NCI-H1105 (cell line): ENCODE data around the gene TTLL11.

ENCODE experiments used
- DNase-seq: peaks from one replicate; lab custom pipeline; 2025; lab: John Stamatoyannopoulos, UW

The TTLL11 gene

DNA sequence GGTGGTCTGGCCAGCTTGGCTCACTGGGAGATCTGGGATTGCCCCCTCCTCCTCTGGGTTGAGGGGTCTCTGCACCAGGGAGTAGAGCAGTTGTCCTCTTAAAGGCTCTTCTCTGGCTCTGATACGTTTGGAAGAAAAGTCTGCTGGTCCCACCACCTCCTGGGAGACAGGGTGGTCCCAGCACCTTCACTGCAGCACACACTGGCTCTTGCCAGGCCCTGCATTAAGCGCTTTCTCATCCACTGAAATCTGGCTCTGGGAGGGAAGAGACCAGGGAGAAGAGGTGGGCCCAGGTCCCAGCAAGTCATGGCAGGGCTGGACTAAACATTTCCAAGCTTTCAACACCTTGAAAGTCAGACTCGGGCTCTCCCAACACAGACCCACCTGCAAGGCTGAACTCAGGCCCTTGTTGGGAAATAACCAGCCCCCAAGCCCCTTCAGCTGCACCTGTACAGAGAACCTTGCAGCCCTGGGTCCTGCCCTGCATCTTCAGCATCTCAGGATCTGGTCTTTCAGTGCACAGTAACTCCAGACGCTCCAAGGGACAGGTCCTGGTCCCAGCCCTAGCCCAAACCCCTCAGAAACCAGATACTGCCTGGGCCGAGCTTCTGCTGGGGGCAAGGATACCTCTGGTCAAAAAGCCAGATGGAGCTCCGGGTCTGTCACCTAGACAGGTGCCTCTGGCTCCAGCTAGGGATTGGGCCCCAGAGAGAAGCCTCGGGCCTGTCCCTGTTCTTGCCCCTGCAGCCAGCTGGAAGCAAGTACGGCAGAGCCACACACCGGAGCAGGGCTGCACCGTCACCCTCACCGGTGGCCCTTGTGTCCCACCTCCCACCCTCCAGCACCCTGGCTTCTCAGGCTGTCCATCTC lies 307.2 kb downstream of the TTLL11 start:
- DNase-seq, result no peak

DNA sequence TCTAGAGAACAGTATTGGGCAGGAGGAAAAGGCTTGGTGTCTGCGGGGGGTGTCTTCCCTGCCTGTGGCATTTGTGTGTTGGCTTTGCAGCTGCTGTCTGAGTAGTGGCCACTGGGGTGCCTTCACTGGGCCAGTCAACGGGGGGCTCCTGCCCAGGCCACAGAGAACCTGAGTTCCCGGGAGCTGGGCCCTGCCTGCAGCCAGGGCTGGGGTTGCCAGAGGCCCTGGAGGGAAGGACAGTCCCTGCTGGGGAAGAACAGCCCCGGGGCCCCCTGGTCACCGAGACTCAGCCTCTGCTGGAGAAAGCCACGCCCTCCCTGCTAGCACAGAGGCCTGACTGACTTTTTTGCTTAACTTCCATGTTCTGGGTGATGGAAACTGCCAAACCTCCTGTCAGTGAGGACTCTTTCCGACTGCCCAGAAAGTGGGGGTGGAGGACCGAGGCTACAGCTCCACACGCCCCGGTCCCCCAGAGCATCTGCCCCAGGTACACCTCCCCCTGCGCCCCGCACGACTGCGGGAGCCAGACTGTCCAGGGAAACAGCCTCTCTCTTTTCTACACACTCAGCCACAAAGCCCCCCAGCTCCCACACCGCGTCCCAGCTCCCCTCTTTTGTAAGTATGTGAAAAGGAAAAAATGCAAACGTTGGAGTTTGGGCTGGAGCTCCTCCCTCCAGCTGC lies 308.2 kb downstream of the TTLL11 start:
- DNase-seq, result no peak

DNA sequence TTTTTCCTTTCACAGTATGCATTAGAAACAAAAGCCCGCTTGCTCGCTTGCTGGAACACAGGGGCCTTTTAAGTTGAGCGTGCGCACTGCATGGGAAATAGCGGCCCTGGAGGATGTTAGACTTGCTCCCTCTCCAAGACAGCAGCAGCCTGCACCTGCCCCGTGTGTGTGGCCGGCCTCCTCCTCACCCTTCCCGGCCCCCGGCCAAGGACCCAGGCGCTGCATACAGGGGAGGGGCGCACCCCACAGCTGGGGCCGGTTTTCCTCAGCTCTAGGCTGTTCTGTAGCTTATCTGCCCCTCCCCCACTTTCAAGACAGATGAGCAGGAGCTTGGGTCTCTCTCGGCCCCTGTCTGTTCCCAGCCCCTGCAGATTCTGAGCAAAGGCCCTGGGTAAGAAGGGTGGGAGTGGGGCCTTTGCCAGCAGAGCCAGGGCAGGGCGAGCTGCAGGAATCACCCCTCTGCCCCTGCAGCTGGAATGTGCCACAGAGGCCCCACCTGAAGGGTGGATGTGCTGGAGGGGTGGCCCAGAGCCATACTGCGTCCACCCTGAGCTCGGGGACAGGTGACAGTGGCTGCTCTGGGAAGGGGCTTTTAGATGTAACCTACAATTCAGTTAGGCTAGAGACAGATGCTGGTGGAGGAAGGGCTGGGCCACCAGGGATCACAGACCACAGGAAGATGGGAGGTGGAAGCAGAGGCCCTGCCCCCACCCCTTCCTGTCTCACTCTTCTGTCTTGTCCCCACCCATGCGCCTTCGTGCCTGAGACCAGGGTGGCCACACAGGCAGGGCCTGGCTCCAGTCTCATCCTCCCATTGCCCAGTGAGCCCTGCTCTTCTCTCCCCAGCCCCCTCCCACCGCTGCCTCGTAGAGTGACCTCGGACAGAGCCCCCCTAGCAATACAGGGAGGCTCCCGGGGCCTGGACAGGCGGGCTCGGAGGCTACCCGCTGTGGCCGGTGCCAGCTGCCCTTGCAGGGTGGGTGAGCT lies 309.3 kb downstream of the TTLL11 start:
- no peak for DNase-seq

DNA sequence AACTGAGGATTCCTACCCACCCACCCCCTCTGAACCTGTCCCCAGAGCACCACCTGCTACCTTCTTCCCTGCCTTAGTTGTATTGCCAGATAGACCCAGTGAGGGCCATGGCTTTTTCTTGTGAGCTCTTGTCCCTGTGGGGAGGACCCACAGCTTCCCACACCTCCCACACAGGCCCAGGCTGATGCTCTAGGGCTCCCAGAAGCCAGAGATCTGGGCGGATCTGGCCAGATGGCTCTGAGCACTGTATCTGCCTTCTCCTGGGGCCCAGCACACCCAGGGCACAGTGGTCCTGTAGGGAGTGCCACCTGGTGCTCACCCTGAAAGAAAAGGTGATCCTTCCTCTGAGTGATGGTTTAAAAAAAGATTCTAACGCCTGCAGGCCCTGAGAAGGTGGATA lies 310.0 kb downstream of the TTLL11 start:
- DNase-seq, result no peak

DNA sequence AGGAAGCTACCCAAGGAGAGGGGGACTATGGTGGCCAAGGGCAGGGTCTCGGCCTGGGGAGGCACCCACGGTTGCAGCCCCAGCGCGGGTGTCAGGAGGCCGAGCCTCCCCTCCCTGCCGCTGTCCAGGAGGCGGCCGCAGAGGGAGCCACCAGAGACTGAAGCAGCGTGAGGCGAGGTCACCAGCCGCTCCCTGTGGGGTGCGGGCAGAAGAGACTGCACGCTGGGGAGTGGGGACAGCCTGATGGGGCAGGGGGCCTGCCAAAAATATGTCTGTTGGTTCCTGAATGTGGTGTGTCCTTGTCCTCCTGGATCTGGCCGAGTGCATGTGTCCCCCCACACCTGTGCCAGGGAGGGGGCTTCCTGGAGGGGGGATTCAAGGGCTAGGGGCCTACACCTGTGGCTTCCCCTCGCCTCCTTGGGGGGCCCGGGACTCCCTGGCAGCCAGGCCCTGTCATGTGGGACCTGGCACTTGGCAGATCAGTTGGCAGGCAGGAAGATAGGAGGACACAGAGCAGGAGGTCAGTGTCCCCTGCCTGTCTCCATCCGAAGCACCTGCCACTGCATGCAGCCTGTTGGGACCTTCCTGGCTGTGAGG lies 310.5 kb downstream of the TTLL11 start:
- DNase-seq, result no peak

DNA sequence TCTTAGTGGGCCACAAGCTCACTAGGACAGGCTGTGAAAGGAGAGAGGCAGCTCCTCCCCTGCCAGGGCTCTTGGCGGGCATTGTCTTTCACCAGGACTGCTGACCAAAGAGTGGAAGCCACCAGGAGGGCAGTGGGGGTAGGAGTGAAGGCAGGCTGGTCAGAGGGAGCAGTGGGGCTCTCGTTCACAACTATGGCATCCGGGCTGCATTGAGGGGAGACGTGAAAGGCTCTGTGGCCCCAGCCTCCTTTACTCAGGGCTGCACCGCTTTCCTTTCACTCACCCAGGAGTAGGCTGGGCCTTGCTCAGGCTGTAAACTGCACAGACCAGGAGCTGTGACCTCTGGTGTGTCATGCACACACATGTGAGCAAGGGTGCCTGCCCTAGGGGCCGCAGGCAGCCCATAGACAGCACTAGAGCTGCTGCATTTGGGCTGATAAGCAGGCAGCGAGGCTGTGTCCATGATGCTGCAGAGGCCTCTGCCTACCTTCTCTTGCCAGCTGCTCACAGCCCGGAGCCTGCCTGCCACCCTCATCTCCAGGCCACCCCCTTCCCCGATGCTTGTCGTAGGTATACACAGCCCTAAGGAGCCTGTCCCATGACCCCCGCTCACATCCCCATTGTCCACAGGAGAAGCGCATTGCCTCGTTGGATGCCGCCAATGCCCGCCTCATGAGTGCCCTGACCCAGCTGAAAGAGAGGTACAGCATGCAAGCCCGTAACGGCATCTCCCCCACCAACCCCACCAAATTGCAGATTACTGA lies 311.2 kb downstream of the TTLL11 start:
- DNase-seq, result no peak

DNA sequence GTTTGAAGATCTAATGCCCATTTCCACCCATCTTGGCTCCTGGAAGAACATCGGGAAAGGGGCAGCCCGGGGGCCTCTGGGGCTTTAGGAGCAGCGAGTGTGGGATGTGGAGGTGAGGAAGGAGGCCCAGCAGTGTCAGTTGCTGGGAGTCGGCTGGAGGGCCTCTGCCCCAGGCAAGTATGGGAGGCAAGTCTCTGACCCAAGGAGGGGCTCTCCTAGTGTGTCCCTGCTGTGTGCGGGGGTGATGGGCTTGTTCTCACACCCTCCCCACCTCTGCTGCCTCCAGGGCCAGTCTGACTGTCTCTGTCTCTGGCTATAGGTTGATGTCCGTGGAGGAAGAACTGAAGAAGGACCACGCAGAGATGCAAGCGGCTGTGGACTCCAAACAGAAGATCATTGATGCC lies 312.0 kb downstream of the TTLL11 start:
- DNase-seq, result no peak

DNA sequence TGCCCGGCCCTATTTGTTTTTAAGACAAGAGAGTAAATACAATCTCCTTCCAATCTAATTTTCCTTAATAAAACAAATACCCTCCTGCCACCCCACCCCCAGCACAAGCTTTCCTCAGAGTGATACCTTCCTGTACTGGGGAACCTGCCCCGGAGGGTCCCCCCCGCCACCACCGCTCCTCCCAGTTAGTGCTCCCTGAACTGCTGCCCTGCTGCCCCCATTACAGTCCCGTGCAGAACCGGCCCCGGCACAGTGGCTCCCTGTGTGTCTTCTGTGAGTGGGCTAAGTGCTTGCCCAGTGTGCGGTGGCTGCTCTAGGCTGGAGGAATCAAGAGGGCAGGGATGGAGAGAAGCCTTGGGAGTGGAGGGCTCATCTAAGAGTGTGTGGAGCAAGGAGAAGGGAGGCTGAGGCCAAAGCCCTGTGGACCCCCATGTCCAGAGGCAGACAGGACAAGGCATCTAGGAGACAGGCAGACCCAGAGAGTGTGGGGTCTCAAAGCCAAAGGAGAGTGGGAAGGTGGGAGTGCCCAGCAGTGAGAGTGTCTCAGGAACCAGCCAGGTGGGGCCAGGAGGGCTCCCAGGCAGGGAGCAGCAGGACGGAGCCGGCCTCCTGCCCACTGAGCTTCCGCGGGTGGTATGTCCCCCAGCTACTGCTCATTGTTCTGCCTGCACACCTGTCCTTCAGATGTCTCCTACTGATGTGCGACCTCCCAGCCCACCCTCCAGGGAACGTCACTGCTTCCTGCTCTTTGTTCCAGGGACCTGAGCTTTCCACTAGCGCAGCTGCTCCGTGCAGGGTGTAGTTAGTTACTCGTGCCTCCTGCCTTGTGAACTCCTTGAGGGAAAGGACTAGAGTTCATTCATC lies 312.7 kb downstream of the TTLL11 start:
- DNase-seq, result no peak

DNA sequence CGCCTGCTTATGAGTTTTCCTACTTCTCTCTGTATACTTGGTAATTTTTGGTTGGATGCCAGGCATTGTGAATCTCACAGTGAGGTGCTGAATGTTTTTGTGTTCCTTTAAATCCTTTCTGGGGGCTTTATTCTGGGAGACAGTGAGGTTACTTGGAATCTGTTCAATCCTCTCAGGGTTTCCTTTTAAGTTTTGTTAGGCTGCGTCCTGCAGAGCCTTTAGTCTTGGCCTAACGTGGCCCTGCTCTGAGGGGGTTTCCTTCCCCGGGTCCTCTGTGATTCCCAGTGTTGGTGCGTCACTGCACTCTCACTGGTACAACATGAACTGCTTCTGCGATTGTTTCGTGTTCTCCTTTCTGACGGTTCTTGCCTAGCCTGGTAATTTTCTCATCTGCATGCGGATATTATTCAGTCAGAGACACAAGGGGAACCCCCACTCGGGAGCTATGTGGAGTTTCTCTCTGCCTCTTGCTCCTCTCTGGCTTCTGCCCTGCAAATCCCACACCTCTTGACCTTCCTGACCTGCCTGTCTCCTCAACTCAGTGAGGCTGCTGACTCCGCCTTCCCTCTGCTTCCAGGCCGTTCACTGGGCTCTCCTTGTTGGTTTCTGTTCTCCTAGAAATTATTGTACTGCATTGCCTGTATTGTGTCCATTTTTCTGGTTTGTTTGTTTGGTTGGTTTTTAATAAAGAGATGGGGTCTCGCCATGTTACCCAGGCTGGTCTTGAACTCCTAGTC lies 313.6 kb downstream of the TTLL11 start:
- DNase-seq, result no peak

DNA sequence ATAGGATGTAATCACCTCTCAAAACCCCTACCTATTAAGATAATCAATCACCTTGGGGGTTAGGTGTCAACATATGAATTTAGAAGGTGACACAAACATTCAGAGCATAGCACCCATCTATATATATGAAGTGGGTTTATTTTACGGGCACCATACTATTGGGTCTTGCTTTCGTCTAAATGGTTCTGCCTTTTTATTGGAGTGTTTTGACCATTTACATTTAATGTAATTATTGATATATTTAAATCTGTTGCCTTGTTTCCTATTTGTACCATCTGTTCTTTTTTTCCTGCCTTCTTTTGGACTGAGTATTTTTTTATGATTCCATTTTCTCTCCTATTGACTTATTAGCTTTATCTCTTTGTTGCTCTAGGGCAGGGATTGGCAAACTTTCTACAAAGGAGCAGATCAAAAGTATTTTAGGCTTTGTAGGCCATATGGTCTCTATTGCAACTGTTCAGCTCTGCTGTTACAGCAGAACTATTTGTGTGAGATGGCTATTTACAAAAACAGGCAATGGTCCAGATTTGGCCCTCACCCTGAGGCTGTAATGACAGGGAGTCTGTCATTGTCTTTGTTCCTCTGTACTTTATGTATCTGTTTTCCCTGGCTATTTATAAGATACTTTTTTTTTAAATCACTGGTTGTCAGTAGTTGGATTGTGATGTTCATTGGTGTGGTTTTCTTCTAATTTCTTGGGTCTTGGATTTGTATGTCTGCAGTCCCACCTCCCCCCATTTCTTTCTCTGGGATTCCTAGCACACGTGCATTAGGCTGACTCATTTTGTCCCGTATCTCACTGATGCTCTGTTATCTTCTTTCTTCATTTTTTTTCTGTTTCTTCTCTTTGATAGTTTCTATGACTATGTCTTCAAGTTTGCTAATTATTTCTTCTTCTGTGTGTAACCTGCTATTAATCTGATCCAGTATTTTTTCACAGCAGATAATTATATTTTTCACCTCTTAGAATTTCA lies 314.6 kb downstream of the TTLL11 start:
- no peak for DNase-seq

DNA sequence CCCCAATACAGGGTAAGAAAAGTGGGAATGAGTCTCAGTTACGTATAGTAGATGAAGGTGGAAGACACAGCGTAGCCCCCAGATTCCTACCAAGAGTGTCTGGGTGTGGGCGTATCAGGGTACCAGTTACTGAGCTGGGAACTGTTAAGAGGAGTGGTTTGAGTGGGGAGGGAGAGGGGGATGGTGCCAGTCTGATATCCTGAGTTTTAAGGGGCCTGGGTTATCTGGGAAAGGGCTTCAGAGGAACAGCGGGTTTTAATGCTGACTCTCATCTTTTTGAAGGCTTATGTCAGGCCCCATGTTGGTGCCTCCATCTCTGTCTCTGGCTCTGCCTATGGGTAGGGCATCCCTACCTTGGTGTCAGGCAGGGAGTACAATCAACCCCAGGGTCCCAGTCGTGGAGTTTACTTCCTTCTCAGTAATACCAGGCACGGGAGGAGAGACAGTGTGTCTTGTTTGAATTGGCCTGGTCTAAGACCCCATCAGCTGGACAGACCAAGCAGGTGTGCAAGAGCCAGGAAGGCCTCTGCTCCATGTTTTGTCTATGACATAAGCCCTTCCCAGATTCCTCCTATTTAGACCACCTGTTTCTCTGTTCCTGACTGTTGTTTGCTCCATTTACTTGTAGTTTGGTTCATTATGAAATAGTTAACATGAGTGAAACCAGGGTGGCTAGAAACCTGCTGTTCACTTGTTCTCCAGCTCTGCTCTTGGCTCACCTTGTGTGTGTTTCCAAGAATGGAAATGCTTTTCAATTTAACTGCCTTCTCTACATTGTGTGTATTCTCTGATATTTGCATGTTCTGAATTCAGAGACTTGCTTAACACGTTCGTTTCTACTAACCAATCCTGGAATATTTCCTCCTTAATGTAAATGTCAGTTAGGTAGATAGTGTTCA lies 316.1 kb downstream of the TTLL11 start:
- DNase-seq, result no peak

DNA sequence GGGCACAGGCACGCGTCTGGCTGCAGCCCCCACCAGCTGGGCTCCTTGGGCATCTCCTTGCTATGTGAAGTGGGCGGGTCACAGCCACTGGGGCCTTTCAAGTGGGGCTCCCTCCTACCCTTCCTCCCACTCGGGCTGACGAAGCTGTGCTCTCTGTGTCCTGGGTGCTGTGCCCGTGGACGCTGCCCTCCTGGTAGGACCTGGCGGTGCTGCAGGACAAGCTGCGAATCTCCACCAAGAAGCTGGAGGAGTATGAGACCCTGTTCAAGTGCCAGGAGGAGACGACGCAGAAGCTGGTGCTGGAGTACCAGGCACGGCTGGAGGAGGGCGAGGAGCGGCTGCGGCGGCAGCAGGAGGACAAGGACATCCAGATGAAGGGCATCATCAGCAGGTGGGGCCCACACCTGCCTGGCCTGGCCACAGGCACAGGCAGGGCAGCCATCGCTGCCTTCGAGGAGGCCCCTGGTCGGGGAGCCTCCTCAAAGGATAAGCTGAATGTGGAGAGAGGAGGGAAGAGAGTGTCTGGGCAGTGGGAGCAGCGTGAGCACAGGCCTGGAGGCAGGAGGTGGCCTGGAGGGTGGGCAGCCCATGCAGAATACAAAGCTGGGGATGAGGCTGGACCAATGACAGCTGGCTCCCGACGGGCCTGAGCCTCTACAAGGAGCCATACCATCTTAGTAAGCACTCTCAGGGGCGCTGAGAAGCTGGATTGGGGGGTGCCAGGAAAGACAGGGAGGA lies 316.9 kb downstream of the TTLL11 start:
- no peak for DNase-seq

DNA sequence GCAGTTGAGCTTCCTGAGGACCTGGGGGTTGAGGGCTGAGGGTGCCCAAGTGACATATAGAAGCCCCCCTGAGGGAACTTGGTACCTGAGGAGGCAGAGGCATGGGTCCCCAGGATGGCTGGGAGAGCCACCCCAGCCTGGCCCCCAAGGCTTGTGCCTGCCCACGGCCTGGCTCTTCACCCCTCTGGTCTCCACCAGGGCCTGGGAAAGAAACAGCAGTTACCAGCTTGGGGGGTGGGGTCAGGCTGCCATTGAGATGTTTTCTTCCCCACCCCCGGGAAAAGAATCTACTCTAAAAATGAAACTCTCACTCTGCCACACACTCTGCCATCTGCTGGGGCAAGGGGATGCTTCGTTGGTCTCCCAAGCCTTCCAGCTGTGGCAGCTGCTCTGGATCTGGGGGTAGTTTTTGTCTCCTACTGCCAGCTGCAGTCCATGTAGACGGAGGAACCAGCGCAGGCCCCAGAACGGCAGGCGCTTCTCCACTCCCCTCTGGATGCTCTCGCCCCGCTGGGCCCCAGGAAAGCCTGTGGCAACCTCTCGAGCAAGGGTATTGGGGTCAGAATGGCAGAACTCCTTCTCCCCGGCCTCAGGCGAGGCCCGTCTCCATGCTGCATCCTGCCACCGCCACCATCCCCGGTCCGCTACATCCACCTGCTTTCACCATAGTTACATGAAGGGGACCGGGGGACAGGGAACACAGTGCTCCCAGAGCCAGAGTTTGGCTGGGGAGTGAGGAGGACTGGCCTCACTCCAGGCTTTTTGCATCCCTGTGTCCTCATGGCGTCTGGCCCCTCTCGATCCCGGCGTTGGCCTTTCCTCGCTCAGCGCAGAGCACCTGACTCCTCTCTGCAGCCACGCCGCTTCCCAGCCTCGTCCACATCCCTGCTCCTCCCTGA lies 318.1 kb downstream of the TTLL11 start:
- DNase-seq, result no peak

DNA sequence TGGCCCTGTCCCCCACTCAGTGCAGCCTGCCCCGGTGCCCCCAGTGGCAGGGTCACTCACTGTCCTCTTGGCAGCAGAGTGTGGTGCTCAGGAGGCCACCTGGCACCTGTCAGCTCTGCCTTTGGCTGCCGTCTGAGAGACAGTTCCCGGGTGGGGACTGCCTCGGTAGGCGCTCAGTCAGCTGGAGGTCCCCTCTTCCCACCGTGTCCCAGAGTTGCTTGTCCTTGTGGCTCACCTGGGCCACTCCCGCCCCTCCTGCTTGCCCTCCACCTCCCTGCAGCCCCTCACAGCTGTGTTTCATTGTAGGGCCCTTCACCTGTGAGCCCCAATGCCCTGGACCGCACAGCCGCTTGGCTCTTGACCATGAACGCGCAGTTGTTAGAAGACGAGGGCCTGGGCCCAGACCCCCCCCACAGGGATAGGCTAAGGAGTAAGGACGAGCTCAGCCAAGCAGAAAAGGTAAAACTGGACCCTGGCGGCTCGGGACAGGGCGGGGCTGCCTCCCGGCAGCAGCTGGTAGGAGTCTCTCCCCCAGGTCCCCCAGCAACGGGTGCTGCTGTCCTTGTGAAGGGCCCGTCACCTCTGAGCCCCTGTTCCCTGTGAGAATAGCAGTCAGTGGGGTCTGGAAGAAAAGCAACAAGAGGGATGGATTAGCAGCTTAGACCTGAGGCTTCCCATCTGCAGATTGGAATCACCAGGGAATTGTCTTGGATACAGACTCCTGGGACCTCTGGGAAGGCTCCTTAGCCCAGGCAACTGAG lies 319.0 kb downstream of the TTLL11 start:
- no peak for DNase-seq
